HepG2 (cell line): ENCODE measurements around the gene GSS. TPM values are rescaled to one million over a fixed set of nuclear protein-coding genes. Genes with fewer than 3 reads are reported as not detected.

ENCODE experiments used
- AGO2 ChIP-seq: fragments of 200-400 bp; formaldehyde crosslinking; optimal IDR thresholded peaks from 2 replicates; pipeline ENCODE3; 2017; ENCODE audit warnings: mild to moderate bottlenecking, low read depth, low read length, moderate library complexity
- HDAC1 ChIP-seq: sonication (generic); formaldehyde crosslinking; IDR thresholded peaks from 2 replicates; pipeline ENCODE4 v1.5.1; 2020; ENCODE audit warnings: mild to moderate bottlenecking, missing genetic modification reagents
- IRF9 ChIP-seq: sonication (generic); formaldehyde crosslinking; IDR thresholded peaks from 2 replicates; pipeline ENCODE4 v1.8.0; 2022; ENCODE audit warnings: missing genetic modification reagents, mild to moderate bottlenecking, borderline replicate concordance
- MTA1 ChIP-seq: sonication (generic); formaldehyde crosslinking; IDR thresholded peaks from 2 replicates; pipeline ENCODE4 v1.4.0; 2020; ENCODE audit warnings: missing genetic modification reagents, mild to moderate bottlenecking, borderline replicate concordance
- NFKB2 ChIP-seq: sonication (generic); formaldehyde crosslinking; IDR thresholded peaks from 2 replicates; pipeline ENCODE4 v1.4.0; 2020; ENCODE audit warnings: missing genetic modification reagents, borderline replicate concordance
- NONO ChIP-seq, 2 experiments: fragments of 450-650 bp in 1 of 2; sonication (generic) in 1 of 2; formaldehyde crosslinking in 1 of 2; IDR thresholded peaks in 1 of 2; conservative IDR thresholded peaks in 1 of 2; 2 replicates each; pipeline versions ENCODE4 v1.6.1 to v1.8.0; 2017 to 2022; ENCODE audit warnings: mild to moderate bottlenecking in 1 of 2, missing genetic modification reagents in 1 of 2, moderate library complexity in 1 of 2
- PTBP1 ChIP-seq: fragments of 200-400 bp; formaldehyde crosslinking; IDR thresholded peaks from 2 replicates; pipeline ENCODE4 v1.6.1; 2018; ENCODE audit warnings: low read length, low read depth; ENCODE audit not compliant: poor library complexity, severe bottlenecking
- SALL2 ChIP-seq: sonication (generic); formaldehyde crosslinking; IDR thresholded peaks from 2 replicates; pipeline ENCODE4 v1.8.1; 2023; ENCODE audit warnings: mild to moderate bottlenecking, missing genetic modification reagents, inconsistent platforms
- STAT5B ChIP-seq: sonication (generic); formaldehyde crosslinking; IDR thresholded peaks from 2 replicates; pipeline ENCODE4 v1.4.0; 2020; ENCODE audit warnings: missing genetic modification reagents
- TAF15 ChIP-seq: fragments of 200-400 bp; formaldehyde crosslinking; IDR thresholded peaks from one replicate; pipeline ENCODE4 v1.6.1; 2018; ENCODE audit warnings: mild to moderate bottlenecking, low read depth, low read length; ENCODE audit not compliant: poor library complexity, severe bottlenecking
- TARDBP ChIP-seq: sonication (generic); formaldehyde crosslinking; IDR thresholded peaks from 2 replicates; pipeline ENCODE4 v1.8.0; 2022; ENCODE audit warnings: mild to moderate bottlenecking, missing genetic modification reagents
- ZFP41 ChIP-seq: sonication (generic); formaldehyde crosslinking; IDR thresholded peaks from 2 replicates; pipeline ENCODE4 v1.4.0; 2020; ENCODE audit warnings: mild to moderate bottlenecking, missing genetic modification reagents, borderline replicate concordance
- ZNF616 ChIP-seq: sonication (generic); formaldehyde crosslinking; IDR thresholded peaks from 2 replicates; pipeline ENCODE4 v1.5.0; 2020; ENCODE audit warnings: low read depth, mild to moderate bottlenecking, missing genetic modification reagents
- ZNF782 ChIP-seq: sonication (generic); formaldehyde crosslinking; IDR thresholded peaks from 2 replicates; pipeline ENCODE4 v1.4.0; 2020; ENCODE audit warnings: missing genetic modification reagents, mild to moderate bottlenecking, borderline replicate concordance
- ZSCAN30 ChIP-seq: sonication (generic); formaldehyde crosslinking; IDR thresholded peaks from 2 replicates; pipeline ENCODE4 v1.5.0; 2020; ENCODE audit warnings: mild to moderate bottlenecking, missing genetic modification reagents
- polyA plus RNA-seq, 8 experiments: library from polyadenylated mRNA; depleted of rRNA in 3 of 8; stranded (reverse) in 7 of 8; unstranded in 1 of 8; fragments of >200 nt; fragmentation: Illumina TruSeq in 4 of 8; extraction: Trizol in 4 of 8; gene quantifications; 2 replicates each; pipeline versions ENCODE4 v1.2.1 to v1.2.3, GENCODE V29; 2011 to 2016; ENCODE audit warnings: low read depth in 4 of 8, missing spikeins in 1 of 8, mixed read lengths in 1 of 8; ENCODE audit not compliant: insufficient read depth in 1 of 8
- total RNA-seq, 5 experiments: library from RNA; depleted of rRNA; stranded (reverse); fragments of >200 nt; fragmentation: Illumina TruSeq; extraction: Trizol; gene quantifications; 2 replicates each; pipeline ENCODE4 v1.2.3, GENCODE V29; 2016; ENCODE audit warnings: low read depth in 1 of 5
- TF ChIP-seq, protein P1 (sequence below): sonication (generic); formaldehyde crosslinking; IDR thresholded peaks from 2 replicates; pipeline ENCODE4 v1.5.0; 2020; ENCODE audit warnings: missing genetic modification reagents, mild to moderate bottlenecking, borderline replicate concordance

GSS gene
- total and polyA plus RNA-seq, 2 of the 13 experiments (the other 11 are each of a cell fraction or from before 2014, with no cell fraction given) = 80.1 to 102 TPM

DNA sequence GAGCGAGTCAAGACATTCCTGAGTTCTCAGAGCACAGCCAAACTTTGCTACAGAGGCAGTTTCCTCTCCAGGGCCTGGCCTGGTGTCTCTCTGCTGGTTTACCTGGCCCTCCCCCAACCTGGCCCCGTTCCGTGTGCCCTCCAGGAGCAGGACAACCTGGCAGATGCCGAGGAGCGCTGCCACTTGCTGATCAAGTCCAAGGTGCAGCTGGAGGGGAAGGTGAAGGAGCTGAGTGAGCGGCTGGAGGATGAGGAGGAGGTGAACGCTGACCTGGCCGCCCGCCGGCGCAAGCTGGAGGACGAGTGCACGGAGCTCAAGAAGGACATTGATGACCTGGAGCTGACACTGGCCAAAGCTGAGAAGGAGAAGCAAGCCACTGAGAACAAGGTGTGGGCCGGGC lies 39.6 kb upstream of the GSS start (continued):
- TF ChIP-seq, protein P1, sequence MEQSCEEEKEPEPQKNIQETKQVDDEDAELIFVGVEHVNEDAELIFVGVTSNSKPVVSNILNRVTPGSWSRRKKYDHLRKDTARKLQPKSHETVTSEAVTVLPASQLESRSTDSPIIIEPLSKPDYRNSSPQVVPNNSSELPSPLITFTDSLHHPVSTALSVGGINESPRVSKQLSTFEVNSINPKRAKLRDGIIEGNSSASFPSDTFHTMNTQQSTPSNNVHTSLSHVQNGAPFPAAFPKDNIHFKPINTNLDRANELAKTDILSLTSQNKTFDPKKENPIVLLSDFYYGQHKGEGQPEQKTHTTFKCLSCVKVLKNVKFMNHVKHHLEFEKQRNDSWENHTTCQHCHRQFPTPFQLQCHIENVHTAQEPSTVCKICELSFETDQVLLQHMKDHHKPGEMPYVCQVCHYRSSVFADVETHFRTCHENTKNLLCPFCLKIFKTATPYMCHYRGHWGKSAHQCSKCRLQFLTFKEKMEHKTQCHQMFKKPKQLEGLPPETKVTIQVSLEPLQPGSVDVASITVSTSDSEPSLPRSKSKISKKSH (CRISPR knock-in tag) = no peak; the same call in 1 of the 2 replicates
- TF ChIP-seq HDAC1 (no peak), SALL2 (CRISPR knock-in tag) (no peak), ZFP41 (CRISPR knock-in tag) (no peak), AGO2 (peak; percentile 72), ZNF782 (CRISPR knock-in tag) (no peak), TAF15 (no peak), IRF9 (no peak), NONO (IDR thresholded peaks at IDR 0.05) (no peak), NONO (CRISPR knock-in tag; conservative IDR thresholded peaks at IDR 0.05) (0 out of 2 replicates have a peak, but pooled peaks have one; percentile 38), ZNF616 (CRISPR knock-in tag) (no peak), STAT5B (CRISPR knock-in tag) (no peak), ZSCAN30 (0 out of 2 replicates have a peak, but pooled peaks have one; percentile 54), MTA1 (CRISPR knock-in tag) (0 out of 2 replicates have a peak, but pooled peaks have one; percentile 17), NFKB2 (0 out of 2 replicates have a peak, but pooled peaks have one; percentile 3), PTBP1 (no peak), TARDBP (CRISPR knock-in tag) (0 out of 2 replicates have a peak, but pooled peaks have one; percentile 15)
